BJ (cell line): ENCODE results near the gene CDH12. TPM values are rescaled to one million over a fixed set of nuclear protein-coding genes. Genes with fewer than 3 reads are reported as not detected.
A peak's percentile ranks its signal among the peaks of the same experiment; 100 is the strongest.
"Not testable (repeated sequence)": the region's sequence is repeated elsewhere in the genome, so short reads cannot be mapped to it uniquely, and the experiment has no call there.

Experiments
- CTCF ChIA-PET: fragments of 350-600 bp; formaldehyde crosslinking; extraction: SDS; loops from one replicate; lab custom pipeline; 2021; ENCODE audit warnings: antibody characterized with exemption, inconsistent platforms; lab: Yijun Ruan, JAX
- POLR2A ChIA-PET: fragments of 300-600 bp; sonication (Branson Sonifier 250); formaldehyde crosslinking; extraction: SDS; loops from one replicate; lab custom pipeline; 2021; ENCODE audit warnings: antibody characterized with exemption; lab: Charles Lee
- DNase-seq: peaks from one replicate; pipeline ENCODE4 v3.0.0-alpha.2; 2011; ENCODE audit warnings: low read depth
- H3K27me3 ChIP-seq: 2 replicates; pipeline ENCODE4 v1.6.0; 2011; ENCODE audit warnings: low read length; ENCODE audit not compliant: control insufficient read depth, insufficient read depth
- H3K36me3 ChIP-seq: 2 replicates; pipeline ENCODE4 v1.5.1; 2011; ENCODE audit warnings: low read length; ENCODE audit not compliant: control insufficient read depth, insufficient read depth
- H3K4me3 ChIP-seq: 2 replicates; pipeline ENCODE4 v1.5.1; 2011; ENCODE audit warnings: low read depth, mild to moderate bottlenecking, control low read depth, low read length
- CTCF ChIP-seq: IDR thresholded peaks from 2 replicates; pipeline ENCODE4 v1.5.1; 2011; ENCODE audit warnings: low read depth, mild to moderate bottlenecking, control low read depth, inconsistent platforms, low read length, moderate library complexity; ENCODE audit not compliant: insufficient read depth
- polyA plus RNA-seq: library from polyadenylated mRNA; depleted of rRNA; stranded (reverse); fragments of >200 nt; gene quantifications from 2 replicates; pipeline ENCODE4 v1.2.3, GENCODE V29; 2011

Gene CDH12
- polyA plus RNA-seq, 1 experiment = not detected

- CTCF ChIA-PET, DNase-seq, H3K27me3 ChIP-seq, H3K36me3 ChIP-seq, H3K4me3 ChIP-seq, POLR2A ChIA-PET: not testable (repeated sequence)
Measured at GRCh38 chr5:21951571-21951970, 901.6 kb downstream of the CDH12 start.

GRCh38 chr5:21931116-21931515 lies 922.0 kb downstream of the CDH12 start:
- POLR2A ChIA-PET = no interaction called here
- CTCF ChIA-PET = no interaction called here
- no peak for TF ChIP-seq CTCF
- H3K4me3 ChIP-seq = no peak overlapping the region
- no peak for DNase-seq
- no peaks in the 10 kb centered on the region for H3K36me3 ChIP-seq
- H3K27me3 ChIP-seq = no peaks in the 10 kb centered on the region

- H3K36me3 ChIP-seq = no peaks in the 10 kb centered on the region
- POLR2A ChIA-PET = no interaction called here
- no peaks in the 10 kb centered on the region for H3K27me3 ChIP-seq
- no peak overlapping the region for H3K4me3 ChIP-seq
- TF ChIP-seq CTCF = peak; percentile 29; the same call in 1 of the 2 replicates
- no peak for DNase-seq
- CTCF ChIA-PET = interaction anchor here (0.7 to 1.4 kb wide), 2 partner anchors 13 to 16 kb away, joined by 3 read pairs; no protein-coding TSS in a partner anchor
Measured at GRCh38 chr5:21919414-21920022, 933.6 kb downstream of the CDH12 start.

GRCh38 chr5:21918451-21918850 lies 934.7 kb downstream of the CDH12 start:
- no peak for DNase-seq
- no peak for TF ChIP-seq CTCF
- Histone ChIP-seq H3K27me3 (no peaks in the 10 kb centered on the region), H3K36me3 (no peaks in the 10 kb centered on the region), H3K4me3 (no peak overlapping the region)
- CTCF ChIA-PET = no interaction called here
- POLR2A ChIA-PET = no interaction called here

GRCh38 chr5:21910731-21911130 lies 942.4 kb downstream of the CDH12 start:
- Histone ChIP-seq H3K27me3 (no peaks in the 10 kb centered on the region), H3K4me3 (no peak overlapping the region), H3K36me3 (no peaks in the 10 kb centered on the region)
- DNase-seq = no peak
- POLR2A ChIA-PET = no interaction called here
- no peak for TF ChIP-seq CTCF
- CTCF ChIA-PET = no interaction called here
